ENCODE results near the gene CAMSAP1. TPM values are rescaled to one million over a fixed set of nuclear protein-coding genes. Genes with fewer than 3 reads are reported as not detected.
"Not testable (repeated sequence)": the region's sequence is repeated elsewhere in the genome, so short reads cannot be mapped to it uniquely, and the experiment has no call there.

CAMSAP1 gene
- total RNA-seq, 1 donor from 2014 or later, result 150 TPM

GRCh38 chr9:135895202-135895848 lies 12.0 kb downstream of the CAMSAP1 start:
- peaks cover 39% of the 10 kb centered on the region for H3K4me1 Mint-ChIP-seq (ENCODE audit: low read depth, unreplicated experiment)
- no peak for TF ChIP-seq CTCF (IDR thresholded peaks at IDR 0.05; ENCODE audit: partially characterized antibody, unreplicated experiment)
- peaks cover 16% of the 10 kb centered on the region for H3K36me3 Mint-ChIP-seq (ENCODE audit: unreplicated experiment)
- peaks cover 6% of the 10 kb centered on the region for H3K9me3 Mint-ChIP-seq (ENCODE audit: unreplicated experiment)
- no peak overlapping the region for H3K27ac Mint-ChIP-seq (ENCODE audit: unreplicated experiment)
- H3K27me3 Mint-ChIP-seq (ENCODE audit: unreplicated experiment), result peaks cover 3% of the 10 kb centered on the region
- no peak for DNase-seq
- H3K4me3 Mint-ChIP-seq (ENCODE audit: unreplicated experiment), result no peak overlapping the region

GRCh38 chr9:135893104-135893503 lies 14.2 kb downstream of the CAMSAP1 start:
- DNase-seq, result no peak
- Mint-ChIP-seq H3K9me3 (ENCODE audit: unreplicated experiment) (peaks cover 5% of the 10 kb centered on the region), H3K27ac (ENCODE audit: unreplicated experiment) (no peak overlapping the region), H3K36me3 (ENCODE audit: unreplicated experiment) (peaks cover 12% of the 10 kb centered on the region), H3K4me1 (ENCODE audit: low read depth, unreplicated experiment) (peaks cover 47% of the 10 kb centered on the region), H3K27me3 (ENCODE audit: unreplicated experiment) (peaks cover 2% of the 10 kb centered on the region), H3K4me3 (ENCODE audit: unreplicated experiment) (no peak overlapping the region)
- no peak for TF ChIP-seq CTCF (IDR thresholded peaks at IDR 0.05; ENCODE audit: partially characterized antibody, unreplicated experiment)

- not testable (repeated sequence) for DNase-seq; H3K36me3 Mint-ChIP-seq (ENCODE audit: unreplicated experiment); H3K27ac Mint-ChIP-seq (ENCODE audit: unreplicated experiment); H3K4me3 Mint-ChIP-seq (ENCODE audit: unreplicated experiment); H3K27me3 Mint-ChIP-seq (ENCODE audit: unreplicated experiment); H3K9me3 Mint-ChIP-seq (ENCODE audit: unreplicated experiment)
- H3K4me1 Mint-ChIP-seq (ENCODE audit: low read depth, unreplicated experiment), result peaks cover 54% of the 10 kb centered on the region
Observed at GRCh38 chr9:135892327-135892726, 15.0 kb downstream of the CAMSAP1 start.

GRCh38 chr9:135891027-135891631 lies 16.2 kb downstream of the CAMSAP1 start:
- no peak overlapping the region for H3K27ac Mint-ChIP-seq (ENCODE audit: unreplicated experiment)
- peaks cover 14% of the 10 kb centered on the region for H3K9me3 Mint-ChIP-seq (ENCODE audit: unreplicated experiment)
- H3K27me3 Mint-ChIP-seq (ENCODE audit: unreplicated experiment), result peaks cover 8% of the 10 kb centered on the region
- no peak for DNase-seq
- peaks cover 63% of the 10 kb centered on the region for H3K4me1 Mint-ChIP-seq (ENCODE audit: low read depth, unreplicated experiment)
- H3K4me3 Mint-ChIP-seq (ENCODE audit: unreplicated experiment), result peak overlapping the region; percentile 32
- no peak for TF ChIP-seq CTCF (IDR thresholded peaks at IDR 0.05; ENCODE audit: partially characterized antibody, unreplicated experiment)
- H3K36me3 Mint-ChIP-seq (ENCODE audit: unreplicated experiment), result peaks cover 8% of the 10 kb centered on the region

- DNase-seq, result no peak
- Mint-ChIP-seq H3K36me3 (ENCODE audit: unreplicated experiment) (peaks cover 5% of the 10 kb centered on the region), H3K27ac (ENCODE audit: unreplicated experiment) (no peak overlapping the region), H3K4me1 (ENCODE audit: low read depth, unreplicated experiment) (peaks cover 70% of the 10 kb centered on the region), H3K4me3 (ENCODE audit: unreplicated experiment) (no peak overlapping the region), H3K9me3 (ENCODE audit: unreplicated experiment) (peaks cover 14% of the 10 kb centered on the region), H3K27me3 (ENCODE audit: unreplicated experiment) (peaks cover 8% of the 10 kb centered on the region)
- TF ChIP-seq CTCF (IDR thresholded peaks at IDR 0.05; ENCODE audit: partially characterized antibody, unreplicated experiment), result no peak
Observed at GRCh38 chr9:135890190-135891026, 16.9 kb downstream of the CAMSAP1 start.

Measured in glutamatergic neuron (in vitro differentiated cells).